NCI-H2081 (cell line): ENCODE data around the gene PCED1B.

Experiments
- DNase-seq, 2 experiments: peaks; one replicate each; lab custom pipeline; 2025; lab: John Stamatoyannopoulos, UW

The PCED1B gene

DNA sequence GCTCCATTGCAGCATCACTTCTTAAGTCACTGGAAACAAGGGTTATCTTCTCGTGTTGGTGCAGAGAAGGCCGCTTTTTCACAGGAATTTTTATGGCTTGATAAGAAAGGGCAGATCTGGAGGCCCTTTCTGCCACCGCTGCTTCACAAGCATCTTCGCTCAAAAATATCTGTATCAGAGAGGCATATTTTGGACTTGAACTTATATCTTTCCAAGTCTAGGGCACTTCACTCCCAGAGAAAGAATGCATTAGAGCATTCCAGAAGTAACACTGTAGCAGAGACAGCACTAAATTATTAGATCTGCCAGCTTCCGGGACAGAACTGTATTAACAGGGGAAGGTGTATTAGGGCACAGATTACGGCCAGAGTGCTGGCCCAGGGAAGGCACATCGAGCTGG, 152.0 kb downstream of the PCED1B start:
- DNase-seq = no peak

DNA sequence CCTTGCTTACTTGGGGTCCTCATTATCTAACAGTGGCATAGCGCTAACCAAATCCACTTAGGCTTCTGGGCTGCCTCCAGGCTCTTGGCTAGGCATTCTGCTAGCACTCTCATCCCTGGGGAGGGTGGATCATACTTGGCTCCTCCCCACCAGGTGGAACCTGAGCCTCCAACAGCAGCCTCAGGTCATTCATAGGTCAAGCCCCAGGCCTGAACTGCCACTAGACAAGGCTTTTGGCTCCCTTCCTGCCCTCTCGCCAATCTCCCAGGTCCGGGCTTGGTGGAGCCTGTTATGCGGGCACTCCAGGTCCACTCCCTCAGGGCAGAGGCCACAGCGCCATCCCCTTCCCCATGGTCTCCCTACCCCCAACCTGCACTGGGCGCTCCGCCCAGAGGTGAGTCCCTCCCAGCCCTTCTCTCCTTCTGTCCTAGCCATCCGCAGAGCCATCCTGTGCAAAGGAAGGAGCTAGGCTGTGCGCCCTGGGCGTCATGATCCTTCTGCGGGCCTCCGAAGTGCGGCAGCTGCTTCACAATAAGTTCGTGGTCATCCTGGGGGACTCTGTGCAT, 155.2 kb downstream of the PCED1B start:
- no peak for DNase-seq

- DNase-seq = no peak
Observed at GRCh38 chr12:47235258-47236040, 156.0 kb downstream of the PCED1B start.

- no peak for DNase-seq
Observed at GRCh38 chr12:47236109-47236714, 156.8 kb downstream of the PCED1B start.

DNA sequence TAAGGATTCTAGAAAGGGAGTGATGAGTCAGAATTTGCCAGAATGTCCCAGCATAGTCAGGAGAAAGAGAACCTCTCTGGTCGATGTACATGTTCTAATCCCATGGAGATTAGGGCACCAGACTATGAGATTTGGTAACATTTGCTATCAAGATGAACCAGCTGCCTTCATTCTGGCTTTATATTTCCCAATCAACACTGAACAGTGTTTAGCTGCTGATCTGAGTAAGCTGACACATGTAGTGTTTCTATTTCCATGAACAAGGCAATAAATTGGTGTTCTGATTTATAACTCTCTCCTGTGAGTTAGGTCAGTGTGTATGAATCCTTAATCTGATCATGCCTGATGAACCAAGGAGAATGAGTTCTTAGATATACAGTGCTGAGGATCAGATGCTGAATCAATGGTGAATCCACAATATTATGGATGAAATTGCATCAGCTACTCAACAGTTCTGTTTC, 158.4 kb downstream of the PCED1B start:
- DNase-seq = no peak

DNA sequence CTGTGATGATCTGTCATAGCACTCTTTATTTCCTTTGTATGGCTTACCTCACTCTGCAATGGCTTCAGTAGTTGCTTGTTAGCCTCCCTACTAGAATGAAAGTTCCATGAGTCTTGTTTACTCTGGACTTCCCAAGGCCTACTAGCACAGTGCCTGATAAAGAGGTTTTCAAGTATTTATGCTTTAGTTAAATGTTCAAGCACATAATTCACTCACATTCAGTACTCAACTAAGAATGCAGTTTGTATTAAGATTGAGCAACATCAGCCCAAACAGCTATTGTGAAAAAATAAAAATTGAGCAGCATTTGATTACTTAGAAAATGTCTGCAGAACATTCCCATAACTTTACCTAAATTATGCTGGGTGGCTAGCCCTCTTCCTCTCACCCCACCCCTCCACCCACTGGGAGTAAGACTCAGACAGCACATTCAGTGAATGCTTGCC, 159.3 kb downstream of the PCED1B start:
- DNase-seq = no peak

DNA sequence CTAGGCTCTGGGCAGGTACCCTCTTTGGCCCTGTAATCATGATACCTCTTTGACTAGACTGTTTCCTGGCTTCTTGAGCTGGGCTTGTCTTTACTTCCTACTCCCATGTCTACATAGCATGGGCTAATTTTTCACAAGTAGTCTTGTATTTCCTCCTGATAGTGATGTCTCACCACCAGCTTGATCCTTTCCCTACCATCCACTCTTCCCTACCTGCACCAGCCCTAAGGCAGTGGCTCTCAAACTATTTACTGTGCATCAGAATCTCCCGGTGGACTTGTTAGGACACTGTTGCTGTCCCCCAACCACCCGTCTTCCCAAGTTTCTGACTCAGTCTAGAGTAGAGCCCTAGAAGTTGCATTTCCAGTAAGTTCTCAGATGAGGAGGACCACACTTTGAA, 163.0 kb downstream of the PCED1B start:
- no peak for DNase-seq

DNA sequence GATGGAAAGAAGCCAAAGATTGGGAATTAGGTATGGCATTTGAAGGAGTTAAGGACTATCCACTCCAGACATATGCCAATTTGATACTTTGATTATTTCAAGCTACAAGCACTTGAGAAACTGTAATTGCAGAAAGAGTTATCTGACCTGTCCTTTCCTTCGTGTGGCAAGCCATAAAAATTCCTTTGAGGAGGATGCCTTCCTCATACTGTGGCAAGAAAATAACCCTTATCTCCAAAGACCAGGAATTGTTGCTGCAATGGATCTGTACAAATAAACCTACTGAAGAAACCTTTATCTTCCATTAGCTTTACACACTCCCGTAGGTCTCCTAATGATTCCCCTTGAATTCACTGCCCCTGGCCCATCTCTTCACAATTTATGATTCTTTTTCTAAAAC, 165.4 kb downstream of the PCED1B start:
- no peak for DNase-seq

- no peak for DNase-seq
Observed at GRCh38 chr12:47245623-47246022, 166.2 kb downstream of the PCED1B start.

DNA sequence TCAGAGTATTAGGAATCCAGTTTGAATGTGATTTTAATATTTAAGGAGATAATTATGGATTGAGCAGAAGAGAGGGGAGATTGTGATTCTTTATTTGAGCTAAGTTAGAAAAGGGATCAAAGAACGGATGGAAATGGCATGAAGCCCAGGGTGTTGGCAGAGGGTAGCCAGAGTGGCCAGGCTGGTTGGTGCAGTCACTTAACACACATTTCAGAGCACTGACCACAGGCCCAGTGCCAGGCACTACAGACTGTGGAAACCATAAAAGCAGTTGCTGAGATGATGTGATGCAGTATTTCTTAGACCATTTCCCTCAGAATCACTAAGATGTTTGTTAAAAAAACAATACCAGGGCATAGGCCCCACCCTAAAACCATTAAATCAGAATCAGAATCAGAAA, 168.0 kb downstream of the PCED1B start:
- no peak for DNase-seq

DNA sequence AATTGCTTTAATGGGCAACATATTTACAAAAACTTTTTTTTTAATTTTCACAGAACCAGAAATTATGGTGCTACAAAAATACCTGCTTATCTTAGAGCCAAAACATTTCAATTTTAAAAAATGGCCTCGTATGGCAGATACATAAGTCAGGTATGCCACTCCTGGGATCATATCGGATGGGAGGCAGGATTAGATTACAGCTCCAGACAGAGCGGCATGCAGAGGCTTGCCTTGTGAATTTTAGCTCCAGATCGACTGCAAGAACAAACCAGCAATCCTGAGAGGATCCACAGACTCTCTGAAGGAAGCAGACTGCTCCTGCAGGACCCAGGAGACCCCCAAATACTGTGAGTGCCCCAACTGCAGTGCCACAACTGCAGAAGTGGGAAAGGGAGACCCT, 169.7 kb downstream of the PCED1B start:
- DNase-seq = no peak

GRCh38 chr12:47249719-47250357, 170.4 kb downstream of the PCED1B start:
- no peak for DNase-seq

DNA sequence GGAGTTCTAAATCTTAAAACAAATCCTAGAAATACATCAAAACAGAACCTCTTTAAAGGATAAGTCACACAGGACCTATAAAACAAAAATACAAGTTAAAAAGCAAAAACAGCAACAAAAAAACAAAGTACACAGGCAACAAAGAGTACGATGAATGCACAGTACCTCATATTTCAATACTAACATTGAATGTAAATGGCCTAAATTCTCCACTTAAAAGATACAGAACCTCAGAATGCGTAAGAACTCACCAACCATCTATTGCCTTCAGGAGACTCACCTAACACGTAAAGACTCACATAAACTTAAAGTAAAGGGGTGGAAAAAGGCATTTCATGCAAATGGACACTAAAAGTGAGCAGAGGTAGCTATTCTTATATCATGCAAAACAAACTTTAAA, 172.5 kb downstream of the PCED1B start:
- no peak for DNase-seq

GRCh38 chr12:47264951-47265350, 185.5 kb downstream of the PCED1B start:
- DNase-seq = no peak

- no peak for DNase-seq
Observed at GRCh38 chr12:47265391-47265790, 186.0 kb downstream of the PCED1B start.

DNA sequence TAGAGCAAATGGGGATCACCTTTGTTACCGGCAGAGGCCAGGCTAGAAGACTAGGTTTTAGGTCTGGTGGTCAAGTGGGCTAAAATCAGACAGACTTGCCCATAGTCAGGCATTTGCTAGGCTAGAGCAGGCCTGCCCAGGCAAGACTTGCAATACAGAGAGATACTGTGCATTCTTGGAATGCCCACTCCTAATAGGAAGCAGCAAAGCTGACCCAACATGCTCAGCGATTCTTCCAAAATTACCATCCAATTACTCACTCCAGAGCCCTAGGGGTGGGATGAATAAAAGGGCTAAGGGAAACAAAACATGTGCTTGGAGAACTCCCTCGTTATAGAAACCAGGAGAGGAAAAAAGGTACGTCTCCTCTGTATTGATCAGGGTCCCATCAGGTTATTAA, 188.2 kb downstream of the PCED1B start:
- no peak for DNase-seq

- DNase-seq = no peak
Observed at GRCh38 chr12:47268501-47269454, 189.4 kb downstream of the PCED1B start.

GRCh38 chr12:47269916-47270315, 190.5 kb downstream of the PCED1B start:
- DNase-seq = no peak

DNA sequence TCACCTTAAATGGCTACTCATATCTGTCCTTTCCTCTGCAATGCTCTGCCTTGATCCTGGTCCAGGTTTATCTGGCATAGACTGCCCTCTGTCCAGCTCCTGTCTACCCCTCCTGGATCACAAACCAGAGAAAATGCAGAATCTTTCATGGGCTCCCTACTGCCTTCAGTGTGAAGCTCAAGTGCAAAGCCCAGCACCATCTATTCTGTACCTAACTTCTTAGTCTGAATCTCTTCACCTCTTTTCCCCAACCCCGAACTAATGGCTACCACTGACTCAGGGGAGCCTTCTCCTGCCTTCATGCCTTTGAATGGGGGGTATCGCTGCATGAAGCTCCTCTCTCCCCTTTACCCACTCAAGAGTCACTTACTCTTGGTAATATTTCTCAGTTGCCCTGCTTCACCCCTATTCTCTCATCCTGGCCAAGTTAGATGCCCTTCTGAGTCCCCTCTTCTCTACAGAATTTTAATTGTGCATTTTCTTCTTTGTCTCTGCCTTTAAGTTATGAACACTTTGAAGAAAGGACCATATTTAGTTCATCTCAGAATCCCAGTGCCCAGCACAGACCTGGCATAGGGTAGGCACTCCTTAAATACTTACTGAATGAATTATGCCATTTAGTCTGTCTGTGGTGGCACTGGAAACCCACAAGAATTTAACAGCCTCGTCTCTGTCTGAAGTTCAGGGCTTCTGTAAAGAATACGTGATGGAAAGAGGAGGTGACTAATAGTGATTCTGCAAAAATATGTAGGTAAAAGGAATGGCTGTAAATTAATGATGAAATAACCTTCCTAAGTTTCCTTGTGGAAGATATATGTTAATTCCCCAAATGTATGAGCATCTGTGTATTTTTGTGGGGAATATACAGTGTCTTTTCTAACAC, 191.6 kb downstream of the PCED1B start:
- no peak for DNase-seq

DNA sequence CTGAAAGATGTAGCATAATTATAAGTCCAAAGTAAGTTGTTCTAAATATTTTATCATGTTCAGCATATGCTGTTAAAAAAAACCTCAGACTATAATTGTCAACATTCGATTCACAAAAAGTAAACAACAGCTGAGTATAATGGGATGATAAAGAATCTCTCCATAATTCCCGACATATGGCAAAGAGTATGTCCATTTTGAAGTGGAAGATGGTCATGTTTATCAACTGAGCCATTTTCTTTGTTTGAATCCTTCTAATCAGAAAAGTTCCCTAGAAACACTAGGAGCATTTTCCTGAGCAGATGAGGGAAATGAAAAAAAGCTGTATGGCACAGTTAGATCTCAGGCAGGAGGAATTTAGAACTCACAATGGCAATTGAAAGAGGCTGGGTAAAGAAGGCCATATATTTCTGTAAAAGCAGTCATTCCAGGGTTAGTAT, 192.4 kb downstream of the PCED1B start:
- no peak for DNase-seq
